ENCODE measurements around the gene TIAL1. TPM values are rescaled to one million over a fixed set of nuclear protein-coding genes. Genes with fewer than 3 reads are reported as not detected.

Gene TIAL1
- total RNA-seq, 1 donor from 2014 or later: 104 TPM

DNA sequence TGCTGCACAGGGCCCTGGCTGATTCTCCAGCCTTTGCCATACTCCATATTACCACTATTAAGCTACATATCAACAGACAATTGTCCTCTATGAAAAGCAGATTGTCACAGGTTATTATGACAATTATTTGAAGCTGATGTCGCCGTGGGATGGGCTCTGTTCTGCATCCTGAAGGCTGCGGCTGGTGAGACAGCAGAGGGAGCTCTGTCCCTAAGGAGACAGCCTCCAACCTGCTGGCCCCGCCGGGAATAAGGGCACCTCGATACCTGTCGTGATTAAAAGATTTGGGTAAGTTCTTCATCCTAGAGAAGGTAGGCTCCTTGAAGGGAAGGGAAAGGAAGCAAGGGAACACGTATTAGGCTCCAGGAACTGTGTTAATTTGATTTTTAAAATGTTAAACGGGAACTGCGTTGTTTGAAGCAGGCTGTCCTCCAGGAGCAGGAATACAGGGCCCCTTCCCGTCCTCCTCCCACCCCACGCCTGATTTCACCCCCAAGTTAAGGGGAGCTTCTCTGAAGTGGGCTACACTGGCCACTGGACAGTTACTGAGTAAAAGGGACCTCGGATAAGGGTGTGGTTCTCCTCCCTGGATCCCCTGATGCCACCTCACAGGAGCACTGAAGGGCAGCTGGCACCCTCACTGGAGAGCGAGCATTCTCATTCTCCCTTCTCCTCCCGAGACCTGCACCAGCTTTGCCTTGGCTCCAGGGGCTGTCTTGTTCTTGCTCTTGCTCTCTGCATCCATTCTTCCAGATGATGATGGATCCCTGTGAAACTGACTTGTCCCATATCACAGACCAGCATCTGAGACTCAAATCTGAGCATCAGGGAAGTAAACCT lies 11.8 kb upstream of the TIAL1 start:
- peak; percentile 72 for DNase-seq
- TF ChIP-seq, protein P1, sequence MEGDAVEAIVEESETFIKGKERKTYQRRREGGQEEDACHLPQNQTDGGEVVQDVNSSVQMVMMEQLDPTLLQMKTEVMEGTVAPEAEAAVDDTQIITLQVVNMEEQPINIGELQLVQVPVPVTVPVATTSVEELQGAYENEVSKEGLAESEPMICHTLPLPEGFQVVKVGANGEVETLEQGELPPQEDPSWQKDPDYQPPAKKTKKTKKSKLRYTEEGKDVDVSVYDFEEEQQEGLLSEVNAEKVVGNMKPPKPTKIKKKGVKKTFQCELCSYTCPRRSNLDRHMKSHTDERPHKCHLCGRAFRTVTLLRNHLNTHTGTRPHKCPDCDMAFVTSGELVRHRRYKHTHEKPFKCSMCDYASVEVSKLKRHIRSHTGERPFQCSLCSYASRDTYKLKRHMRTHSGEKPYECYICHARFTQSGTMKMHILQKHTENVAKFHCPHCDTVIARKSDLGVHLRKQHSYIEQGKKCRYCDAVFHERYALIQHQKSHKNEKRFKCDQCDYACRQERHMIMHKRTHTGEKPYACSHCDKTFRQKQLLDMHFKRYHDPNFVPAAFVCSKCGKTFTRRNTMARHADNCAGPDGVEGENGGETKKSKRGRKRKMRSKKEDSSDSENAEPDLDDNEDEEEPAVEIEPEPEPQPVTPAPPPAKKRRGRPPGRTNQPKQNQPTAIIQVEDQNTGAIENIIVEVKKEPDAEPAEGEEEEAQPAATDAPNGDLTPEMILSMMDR (IDR thresholded peaks at IDR 0.05): peak; percentile 69
- H3K4me1 ChIP-seq: no peaks in the 10 kb centered on the region
- ATAC-seq: peak; percentile 91
- intact Hi-C loops (cut with DNase I): no loop called here
- no peaks in the 10 kb centered on the region for H3K9me3 ChIP-seq
- H3K36me3 ChIP-seq: no peaks in the 10 kb centered on the region
- H3K27ac ChIP-seq: no peak overlapping the region
- H3K27me3 ChIP-seq: no peaks in the 10 kb centered on the region
- H3K4me3 ChIP-seq: no peak overlapping the region

DNA sequence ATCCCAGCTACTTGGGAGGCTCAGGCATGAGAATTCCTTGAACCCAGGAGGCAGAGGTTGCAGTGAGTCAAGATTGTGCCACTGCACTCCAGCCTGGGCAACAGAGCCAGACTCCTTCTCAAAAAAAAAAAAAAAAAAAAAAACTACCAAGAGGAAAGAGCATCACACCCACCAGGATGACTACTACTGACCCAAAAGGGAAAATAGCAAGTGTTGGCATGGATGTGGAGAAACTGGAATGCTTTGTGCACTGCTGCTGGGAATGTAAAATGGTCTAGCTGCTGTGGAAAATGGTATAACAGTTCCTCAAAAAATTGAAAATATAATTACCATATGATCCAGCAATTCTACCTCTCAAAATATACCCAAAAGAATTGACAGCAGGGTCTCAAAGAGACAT lies 7.7 kb upstream of the TIAL1 start:
- Histone ChIP-seq H3K4me3 (no peak overlapping the region), H3K27me3 (no peaks in the 10 kb centered on the region), H3K36me3 (no peaks in the 10 kb centered on the region), H3K9me3 (no peaks in the 10 kb centered on the region), H3K27ac (no peak overlapping the region), H3K4me1 (no peaks in the 10 kb centered on the region)
- intact Hi-C loops (cut with DNase I): no loop called here
- TF ChIP-seq, protein P1 (IDR thresholded peaks at IDR 0.05): no peak
- no peak for ATAC-seq
- DNase-seq: no peak

DNA sequence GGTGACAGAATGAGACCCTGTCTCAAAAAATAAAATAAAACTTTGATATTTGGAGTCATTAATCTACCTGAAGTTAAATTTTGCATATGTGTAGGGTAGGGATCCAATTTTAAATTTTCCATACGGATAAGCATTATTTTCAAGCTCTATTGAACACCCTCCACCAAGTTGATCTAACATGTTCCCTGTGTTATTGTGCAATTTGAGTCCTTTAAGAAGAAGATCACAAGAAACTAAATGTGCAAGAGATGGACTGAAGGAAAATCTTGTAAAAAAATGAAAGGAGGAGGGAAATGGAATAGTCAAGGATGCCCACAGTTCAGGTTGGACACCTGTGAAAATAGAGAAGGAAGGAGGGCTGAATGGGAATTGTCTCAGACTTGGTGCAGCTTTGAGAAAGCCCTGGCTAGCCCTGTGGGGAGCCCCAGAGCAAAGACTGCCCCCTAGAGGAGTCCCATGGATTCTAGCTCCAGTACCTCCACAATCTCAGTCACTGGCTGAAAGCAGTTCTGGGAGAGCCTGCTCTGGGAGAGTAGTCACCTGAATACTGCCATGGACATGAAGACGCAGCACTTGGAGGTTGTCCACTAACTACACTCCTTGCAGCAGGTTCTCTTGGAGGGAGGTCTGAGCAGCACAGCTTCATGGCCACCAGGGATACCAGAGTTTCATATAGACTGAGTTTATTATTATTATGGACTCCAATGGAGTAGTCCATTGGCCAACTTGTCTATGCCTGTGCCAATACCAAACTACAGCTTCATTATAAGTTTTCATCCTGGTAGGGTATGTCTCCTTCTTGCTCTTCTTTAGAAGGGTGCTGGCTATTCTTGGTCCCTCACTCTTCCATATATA lies 5.7 kb upstream of the TIAL1 start:
- no peaks in the 10 kb centered on the region for H3K36me3 ChIP-seq
- intact Hi-C loops (cut with DNase I): no loop called here
- no peak overlapping the region for H3K4me3 ChIP-seq
- H3K27ac ChIP-seq: no peak overlapping the region
- peaks cover 3% of the 10 kb centered on the region for H3K4me1 ChIP-seq
- TF ChIP-seq, protein P1 (IDR thresholded peaks at IDR 0.05): peak; percentile 46
- DNase-seq (peak; percentile 33), ATAC-seq (peak; percentile 77)
- H3K9me3 ChIP-seq: no peaks in the 10 kb centered on the region
- H3K27me3 ChIP-seq: no peaks in the 10 kb centered on the region

DNA sequence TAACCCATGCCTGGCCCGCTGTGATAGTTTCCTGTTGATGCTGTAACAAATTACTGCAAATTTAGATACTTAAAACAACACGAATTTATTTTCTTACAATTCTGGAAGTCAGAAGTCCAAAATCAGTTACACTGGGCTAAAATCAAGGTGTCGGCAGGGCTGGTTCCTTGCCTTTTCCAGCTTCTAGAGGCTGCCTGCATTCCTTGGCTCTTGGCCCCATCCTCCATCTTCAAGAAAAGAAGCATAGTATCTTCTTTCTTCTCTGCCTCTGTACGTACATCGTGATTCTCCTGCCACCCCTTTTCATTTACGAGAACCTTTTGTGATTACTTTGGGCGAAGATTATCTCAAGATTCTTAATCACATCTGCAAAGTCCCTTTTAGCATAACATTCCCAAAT lies 1.6 kb upstream of the TIAL1 start:
- TF ChIP-seq, protein P1 (IDR thresholded peaks at IDR 0.05): no peak
- no peak for DNase-seq
- no peak for ATAC-seq
- H3K36me3 ChIP-seq: peaks cover 8% of the 10 kb centered on the region
- no peak overlapping the region for H3K4me3 ChIP-seq
- intact Hi-C loops (cut with DNase I): no loop called here
- H3K27ac ChIP-seq: no peak overlapping the region
- H3K9me3 ChIP-seq: no peaks in the 10 kb centered on the region
- H3K27me3 ChIP-seq: no peaks in the 10 kb centered on the region
- peaks cover 28% of the 10 kb centered on the region for H3K4me1 ChIP-seq

DNA sequence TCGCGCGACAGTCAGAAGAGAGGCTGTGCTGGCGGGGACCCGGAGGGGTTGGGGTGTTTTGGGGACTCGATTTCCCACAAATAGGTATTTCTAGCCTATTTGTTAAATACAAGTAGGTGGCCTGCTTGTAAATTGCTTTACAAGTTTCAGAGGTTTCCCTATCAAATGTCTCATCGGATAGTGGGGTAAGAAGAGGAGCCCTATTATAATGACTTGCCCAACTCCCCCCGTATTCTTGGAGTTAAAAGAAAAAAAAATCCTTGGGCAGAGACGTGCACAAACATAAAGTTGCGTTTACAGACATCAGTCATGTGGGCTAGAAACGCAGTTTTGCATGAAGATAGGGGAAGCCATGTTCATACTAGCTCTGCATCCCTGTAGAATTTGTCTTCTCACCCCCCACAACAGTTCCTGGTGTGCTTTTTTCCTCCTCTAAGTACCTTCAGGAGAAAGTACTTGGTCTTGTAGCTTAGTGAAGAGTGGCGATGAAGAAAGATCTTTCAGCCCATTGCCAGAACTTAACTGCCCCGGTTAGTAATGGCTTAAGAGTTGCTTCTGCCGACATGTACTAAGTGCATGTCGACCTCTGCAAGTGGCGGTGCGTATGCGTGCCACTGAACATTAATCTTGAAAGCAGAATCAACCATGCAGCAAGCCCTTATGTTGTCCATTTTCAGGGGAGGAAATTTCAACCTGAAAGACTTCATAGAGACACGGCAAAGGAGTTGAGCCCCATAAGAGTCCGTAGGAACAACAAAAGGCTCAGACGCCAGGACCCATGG lies 832 bp upstream of the TIAL1 start:
- Histone ChIP-seq H3K9me3 (no peaks in the 10 kb centered on the region), H3K4me3 (peak overlapping the region; percentile 93), H3K36me3 (peaks cover 8% of the 10 kb centered on the region), H3K4me1 (peaks cover 36% of the 10 kb centered on the region), H3K27ac (peak overlapping the region; percentile 99), H3K27me3 (no peaks in the 10 kb centered on the region)
- TF ChIP-seq, protein P1 (IDR thresholded peaks at IDR 0.05): no peak
- no peak for ATAC-seq
- no peak for DNase-seq
- intact Hi-C loops (cut with DNase I): no loop called here

Measured in upper lobe of right lung (tissue), 1 donor.